Stimulated activated CD8-positive, alpha-beta memory T cell treated with anti-CD3 and anti-CD28 coated beads, Interleukin-4, amount 100 ng/mL, for 1 hour (primary cell): ENCODE data around the gene TCEAL8.

Source experiments
- DNase-seq, 2 donors: peaks; one replicate each; pipeline ENCODE4 v3.0.0-alpha.2; 2020; ENCODE audit warnings: low read depth in 2 of 2, low spot score in 1 of 2

Gene TCEAL8

GRCh38 chrX:103215425-103215991 is 39.4 kb downstream of the TCEAL8 start:
- DNase-seq: no peak

GRCh38 chrX:103214870-103215424 is 40.0 kb downstream of the TCEAL8 start, which contains the start of gene BEX4:
TSS of gene BEX4 (plus strand) at chrX:103215108. CDS start at chrX:103216154, 1,046 bp downstream.
- peak; percentile 39 to 67 for DNase-seq

- no peak for DNase-seq
Measured at GRCh38 chrX:103212749-103213457, 42.1 kb downstream of the TCEAL8 start.

- DNase-seq: no peak
Measured at GRCh38 chrX:103211012-103211715, 43.8 kb downstream of the TCEAL8 start.

- DNase-seq: no peak
Measured at GRCh38 chrX:103210056-103210455, 44.9 kb downstream of the TCEAL8 start.
